Measurements from ENCODE around the gene PER3. TPM values are rescaled to one million over a fixed set of nuclear protein-coding genes. Genes with fewer than 3 reads are reported as not detected.
A peak's percentile ranks its signal among the peaks of the same experiment; 100 is the strongest.

PER3 gene
- total and polyA plus RNA-seq, 9 of the 15 experiments (the other 6 are each of a cell fraction or from before 2014, with no cell fraction given): 11.9 to 22.5 (median 14.6) TPM

GRCh38 chr1:7751174-7751573 lies 32.9 kb upstream of the PER3 start:
- Histone ChIP-seq H3K4me1 (replicated peaks in 1 of 2; ENCODE audit: control insufficient read depth in 2 of 2, insufficient read depth in 2 of 2, low read length in 2 of 2) (no peaks in the 10 kb centered on the region), H3K4me3 (no peak overlapping the region), H3K9ac (ENCODE audit: insufficient read depth in 1 of 2, low read depth in 2 of 2, low read length in 2 of 2) (no peak overlapping the region), H3K79me2 (ENCODE audit: control insufficient read depth, insufficient read depth, low read length) (no peaks in the 10 kb centered on the region), H3K4me2 (ENCODE audit: insufficient read depth, low read length) (no peak overlapping the region), H3K36me3 (ENCODE audit: control insufficient read depth, insufficient read depth, low read length) (no peaks in the 10 kb centered on the region), H3K27me3 (ENCODE audit: control insufficient read depth in 2 of 2, insufficient read depth in 2 of 2, low read length in 2 of 2) (peaks cover 26 to 42% of the 10 kb centered on the region in 2 experiments), H4K20me1 (replicated peaks; ENCODE audit: control insufficient read depth, insufficient read depth, low read length) (0 out of 2 replicates have a peak, but pooled peaks cover 5% of the 10 kb centered on the region), H3K9me1 (ENCODE audit: control insufficient read depth, insufficient read depth, low read length) (no peaks in the 10 kb centered on the region), H2AFZ (ENCODE audit: low read depth, low read length) (no peak overlapping the region), H3K9me3 (replicated peaks; ENCODE audit: control insufficient read depth, insufficient read depth, low read depth, low read length) (no peaks in the 10 kb centered on the region), H3K27ac (ENCODE audit: extremely low read depth, low read depth, low read length) (no peak overlapping the region)
- 13% methylated on average over 11 of the region's 11 CpGs for WGBS (ENCODE audit: insufficient coverage, low coverage, missing lambda C conversion rate)
- POLR2A ChIA-PET: interaction anchor here (0.9 kb wide), 1 partner anchor 16 kb away, joined by 3 read pairs; no protein-coding TSS in a partner anchor
- DNase-seq (ENCODE audit: extremely low read depth in 1 of 4, low spot score in 3 of 4): no peak
- intact Hi-C loops (cut with micrococcal nuclease) (loop anchor here (5.0 kb wide), 1 partner anchor 151 kb away; no protein-coding TSS in a partner anchor), in situ Hi-C loops (cut with MboI) (loop anchor here (5.0 kb wide), 1 partner anchor 79 kb away; no protein-coding TSS in a partner anchor)
- no peak for ATAC-seq
- BruUV-seq (replicated peaks): no TSS peak
- peak; percentile 45 for TF ChIP-seq CBX8 (IDR thresholded peaks at IDR 0.05; ENCODE audit: borderline replicate concordance, extremely low read depth, low read depth, low read length, poor library complexity, severe bottlenecking)
- no peak for TF ChIP-seq GTF2E2 (tag; IDR thresholded peaks at IDR 0.05)
- TF ChIP-seq ZNF764 (CRISPR knock-in tag; IDR thresholded peaks at IDR 0.05; ENCODE audit: low read depth): no peak
- TF ChIP-seq EZH2 (IDR thresholded peaks at IDR 0.05; ENCODE audit: borderline replicate concordance, low read depth, low read length): peak; percentile 94
- CTCF ChIA-PET (ENCODE audit: low intra/inter-chr PET ratio): interaction anchor here (6.1 kb wide), 1 partner anchor 83 kb away, joined by 58 read pairs; no protein-coding TSS in a partner anchor
- no peak for FAIRE-seq

Measured in K562 (cell line).